Body of pancreas (tissue), 4 donors: ENCODE results near the gene TRIM24. TPM values are rescaled to one million over a fixed set of nuclear protein-coding genes. Genes with fewer than 3 reads are reported as not detected.

Experiments used
- ATAC-seq: fragments of 150-250 bp; one replicate; pipeline ENCODE4 v1.9.1; 2016
- DNase-seq, 4 donors: peaks; one replicate each; pipeline ENCODE4 v3.0.0-alpha.2; 2019
- H3K27ac ChIP-seq, 4 donors: fragments of 200-600 bp; sonication (generic); 1 replicate in 3 of 4; 2 replicates in 1 of 4; pipeline versions ENCODE4 v1.5.1 to v1.6.1; 2016 to 2019; ENCODE audit warnings: mild to moderate bottlenecking in 1 of 4, mixed read lengths in 1 of 4, moderate library complexity in 1 of 4
- H3K27me3 ChIP-seq, 2 donors: fragments of 200-600 bp; sonication (generic); one replicate each; pipeline ENCODE4 v1.6.0; 2016; ENCODE audit warnings: mild to moderate bottlenecking in 1 of 2
- H3K36me3 ChIP-seq, 2 donors: fragments of 200-600 bp; sonication (generic); replicated peaks in 1 of 2; 2 replicates each; pipeline ENCODE4 v1.5.1; 2016; ENCODE audit warnings: low read depth in 2 of 2; ENCODE audit not compliant: insufficient read depth in 1 of 2
- H3K4me1 ChIP-seq: fragments of 200-600 bp; sonication (generic); one replicate; pipeline ENCODE4 v1.6.0; 2016
- H3K4me3 ChIP-seq, 2 donors: fragments of 200-600 bp; sonication (generic); 1 replicate in 1 of 2; 2 replicates in 1 of 2; pipeline ENCODE4 v1.5.1; 2016 to 2019
- H3K9me3 ChIP-seq, 3 donors: fragments of 200-600 bp; sonication (generic); 1 replicate in 2 of 3; 2 replicates in 1 of 3; pipeline ENCODE4 v1.5.1; 2016
- POLR2A ChIP-seq, 3 donors: fragments of 450-650 bp; IDR thresholded peaks; one replicate each; pipeline ENCODE4 v1.6.1; 2016; ENCODE audit warnings: antibody characterized with exemption in 3 of 3, mild to moderate bottlenecking in 2 of 3
- WGBS, 2 donors: methylation state at CpG; one replicate each; pipeline ENCODE4 v1.1.5; 2017; 5-methylcytosine and 5-hydroxymethylcytosine counted together
- intact Hi-C: fragments of 100-400 bp; cut with DNase I; formaldehyde crosslinking; loops from one replicate; pipeline ENCODE4 v1.15.1; 2023
- total RNA-seq, 2 donors: library from RNA; depleted of rRNA; stranded (reverse); fragments of >200 nt; gene quantifications; one replicate each; pipeline ENCODE4 v1.1.0, GENCODE V29; 2016
- TF ChIP-seq, protein P1 (sequence below), 7 experiments: fragments of 450-650 bp in 4 of 7; fragments of 200-600 bp in 3 of 7; sonication (generic) in 3 of 7; IDR thresholded peaks; one replicate each; pipeline ENCODE4 v1.5.1; 2016 to 2019; ENCODE audit warnings: antibody characterized with exemption in 7 of 7

The TRIM24 gene
- total RNA-seq, 2 donors from 2014 or later = 12.2 to 12.5 TPM

DNA sequence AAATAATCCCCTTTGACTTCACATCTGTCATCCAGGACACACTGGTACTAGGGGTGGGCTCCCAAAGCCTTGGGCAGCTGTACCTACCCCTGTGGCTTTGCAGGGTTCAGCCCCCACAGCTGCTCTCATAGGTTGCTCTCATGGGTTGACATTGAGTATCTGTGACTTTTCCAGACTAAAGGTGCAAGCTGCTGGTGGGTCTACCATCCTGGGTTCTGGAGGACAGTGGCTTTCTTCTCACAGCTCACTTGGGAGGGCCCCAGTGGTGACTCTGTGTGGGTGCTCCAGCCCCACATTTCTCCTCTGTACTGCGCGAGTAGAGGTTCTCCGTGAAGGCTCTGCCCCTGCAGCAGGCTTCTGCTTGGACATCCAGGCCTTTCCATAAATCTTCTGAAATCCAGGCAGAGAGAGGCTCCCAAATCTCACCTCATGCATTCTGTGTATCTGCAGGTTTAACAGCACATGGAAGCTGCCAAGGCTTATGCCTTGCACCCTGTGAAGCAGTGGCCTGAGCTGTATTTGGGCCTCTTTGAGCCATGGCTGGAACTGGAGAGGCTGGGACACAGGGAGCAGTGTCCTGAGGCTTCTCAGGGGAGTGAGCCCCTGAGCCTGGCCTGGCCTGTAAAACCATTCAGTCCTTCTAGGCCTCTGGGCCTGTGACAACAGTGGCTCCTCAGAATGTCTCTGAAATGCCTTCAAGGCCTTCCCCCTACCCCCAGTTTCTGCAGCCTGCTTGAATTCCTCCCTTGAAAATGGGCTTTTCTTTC lies 52.2 kb downstream of the TRIM24 start:
- peaks cover 0 to 2% of the 10 kb centered on the region in 2 donors for H3K36me3 ChIP-seq
- 100% methylated on average over 3 of the region's 3 CpGs for WGBS, 2 donors
- TF ChIP-seq, protein P1, sequence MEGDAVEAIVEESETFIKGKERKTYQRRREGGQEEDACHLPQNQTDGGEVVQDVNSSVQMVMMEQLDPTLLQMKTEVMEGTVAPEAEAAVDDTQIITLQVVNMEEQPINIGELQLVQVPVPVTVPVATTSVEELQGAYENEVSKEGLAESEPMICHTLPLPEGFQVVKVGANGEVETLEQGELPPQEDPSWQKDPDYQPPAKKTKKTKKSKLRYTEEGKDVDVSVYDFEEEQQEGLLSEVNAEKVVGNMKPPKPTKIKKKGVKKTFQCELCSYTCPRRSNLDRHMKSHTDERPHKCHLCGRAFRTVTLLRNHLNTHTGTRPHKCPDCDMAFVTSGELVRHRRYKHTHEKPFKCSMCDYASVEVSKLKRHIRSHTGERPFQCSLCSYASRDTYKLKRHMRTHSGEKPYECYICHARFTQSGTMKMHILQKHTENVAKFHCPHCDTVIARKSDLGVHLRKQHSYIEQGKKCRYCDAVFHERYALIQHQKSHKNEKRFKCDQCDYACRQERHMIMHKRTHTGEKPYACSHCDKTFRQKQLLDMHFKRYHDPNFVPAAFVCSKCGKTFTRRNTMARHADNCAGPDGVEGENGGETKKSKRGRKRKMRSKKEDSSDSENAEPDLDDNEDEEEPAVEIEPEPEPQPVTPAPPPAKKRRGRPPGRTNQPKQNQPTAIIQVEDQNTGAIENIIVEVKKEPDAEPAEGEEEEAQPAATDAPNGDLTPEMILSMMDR (IDR thresholded peaks at IDR 0.05) = no peak
- intact Hi-C loops = no loop called here
- H3K4me1 ChIP-seq = no peaks in the 10 kb centered on the region
- H3K27ac ChIP-seq = no peak overlapping the region
- ATAC-seq (no peak), DNase-seq (no peak)
- H3K27me3 ChIP-seq = no peaks in the 10 kb centered on the region
- no peak overlapping the region for H3K4me3 ChIP-seq
- no peaks in the 10 kb centered on the region for H3K9me3 ChIP-seq

DNA sequence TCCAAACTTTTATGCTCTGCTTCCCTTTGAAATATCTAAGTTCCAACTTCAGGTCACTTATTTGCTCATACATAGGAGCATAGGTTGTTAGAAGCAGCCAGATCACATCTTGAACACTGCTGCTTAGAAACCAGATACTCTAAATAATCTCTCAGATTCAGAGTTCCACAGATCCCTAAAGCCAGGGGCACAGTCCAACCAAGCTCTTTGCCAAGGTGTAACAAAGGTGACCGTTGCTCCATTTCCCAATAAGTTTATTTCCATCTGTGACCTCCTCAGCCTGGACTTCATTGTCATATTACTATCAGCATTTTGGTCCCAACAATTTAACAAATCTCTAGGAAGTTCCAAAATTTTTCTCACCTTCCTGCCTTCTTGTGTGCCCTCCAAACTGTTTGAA lies 52.8 kb downstream of the TRIM24 start:
- WGBS, 2 donors = 71 to 88% methylated on average over 1 of the region's 1 CpG
- no peak overlapping the region for H3K4me3 ChIP-seq
- intact Hi-C loops = no loop called here

DNA sequence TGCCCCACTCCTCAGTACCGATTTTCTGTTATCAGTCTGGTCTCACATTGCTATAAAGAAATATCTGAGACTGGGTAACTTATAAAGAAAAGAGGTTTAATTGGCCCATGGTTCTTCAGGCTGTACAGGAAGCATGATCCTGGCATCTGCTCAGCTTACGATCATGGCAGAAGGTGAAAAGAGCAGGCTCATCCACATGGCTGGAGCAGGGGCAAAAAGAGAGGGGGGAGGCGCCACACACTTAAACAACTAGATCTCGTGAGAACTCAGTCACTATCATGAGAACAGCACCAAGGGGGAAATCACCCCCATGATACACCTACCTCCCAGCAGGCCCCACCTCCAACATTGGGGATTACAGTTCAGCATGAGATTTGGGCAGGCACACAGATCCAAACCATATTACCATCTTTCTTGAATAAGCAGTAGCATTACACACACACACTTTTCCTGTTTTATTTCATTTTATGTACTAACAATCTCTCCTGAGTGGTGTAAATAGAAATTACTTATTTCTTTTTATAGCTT lies 53.3 kb downstream of the TRIM24 start:
- Histone ChIP-seq H3K4me3 (no peak overlapping the region), H3K36me3 (peaks cover 0 to 2% of the 10 kb centered on the region in 2 donors), H3K4me1 (no peaks in the 10 kb centered on the region), H3K9me3 (no peaks in the 10 kb centered on the region), H3K27me3 (no peaks in the 10 kb centered on the region), H3K27ac (no peak overlapping the region)
- DNase-seq (no peak), ATAC-seq (no peak)
- 92 to 100% methylated on average over 4 of the region's 4 CpGs for WGBS, 2 donors
- intact Hi-C loops = no loop called here
- no peak for TF ChIP-seq POLR2A (IDR thresholded peaks at IDR 0.05)
- TF ChIP-seq, protein P1 (IDR thresholded peaks at IDR 0.05) = no peak

More for the DNA sequence above, 52.8 kb downstream of the TRIM24 start:
- Histone ChIP-seq H3K36me3 (peaks cover 0 to 2% of the 10 kb centered on the region in 2 donors), H3K4me1 (no peaks in the 10 kb centered on the region), H3K9me3 (no peaks in the 10 kb centered on the region), H3K27me3 (no peaks in the 10 kb centered on the region), H3K27ac (no peak overlapping the region)
- ATAC-seq (no peak), DNase-seq (no peak)
- TF ChIP-seq POLR2A (IDR thresholded peaks at IDR 0.05) = no peak
- TF ChIP-seq, protein P1 (IDR thresholded peaks at IDR 0.05) = no peak

DNA sequence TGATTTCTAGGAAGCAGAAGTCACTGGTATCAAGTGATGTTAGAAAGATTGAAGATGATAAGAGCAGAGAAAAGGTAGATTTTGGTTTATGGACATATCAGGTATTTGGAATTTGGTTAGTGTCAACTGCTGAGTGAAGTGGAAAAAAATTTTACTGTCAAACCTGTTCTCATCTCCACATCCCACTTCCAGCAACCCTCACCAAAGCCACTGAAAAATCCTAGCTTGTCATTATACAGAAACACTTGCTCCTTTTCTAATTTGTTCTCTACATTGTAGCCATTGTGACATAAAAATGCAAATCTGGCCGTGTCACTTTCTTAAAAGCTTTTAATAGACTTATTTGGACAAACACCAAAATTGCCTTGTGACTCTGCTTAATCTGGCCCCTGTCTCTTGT lies 54.0 kb downstream of the TRIM24 start:
- no peaks in the 10 kb centered on the region for H3K27me3 ChIP-seq
- no peak overlapping the region for H3K4me3 ChIP-seq
- ATAC-seq (no peak), DNase-seq (no peak)
- intact Hi-C loops = no loop called here
- peaks cover 0 to 2% of the 10 kb centered on the region in 2 donors for H3K36me3 ChIP-seq
- H3K4me1 ChIP-seq = no peaks in the 10 kb centered on the region
- WGBS, 2 donors = 55 to 61% methylated on average over 1 of the region's 1 CpG
- H3K27ac ChIP-seq = no peak overlapping the region
- no peak for TF ChIP-seq POLR2A (IDR thresholded peaks at IDR 0.05)
- TF ChIP-seq, protein P1 (IDR thresholded peaks at IDR 0.05) = no peak
- H3K9me3 ChIP-seq = no peaks in the 10 kb centered on the region
